ENCODE measurements around the gene RBFA. TPM values are rescaled to one million over a fixed set of nuclear protein-coding genes. Genes with fewer than 3 reads are reported as not detected.
"Not testable (repeated sequence)": the region's sequence is repeated elsewhere in the genome, so short reads cannot be mapped to it uniquely, and the experiment has no call there.

The RBFA gene
- total RNA-seq, 2 experiments from 2014 or later, result 25.9 to 28.1 TPM

- intact Hi-C loops (cut with micrococcal nuclease; ENCODE audit: unreplicated experiment); H3K4me2 ChIP-seq (ENCODE audit: low read length); H4K20me1 ChIP-seq (ENCODE audit: insufficient read depth, low read length); DNase-seq (ENCODE audit: low spot score); H3K4me1 ChIP-seq (ENCODE audit: insufficient read depth, low read length, poor library complexity, severe bottlenecking); H3K36me3 ChIP-seq (ENCODE audit: insufficient read depth, low read length); H3K27ac ChIP-seq (ENCODE audit: low read depth, low read length, poor library complexity, severe bottlenecking); H3K79me2 ChIP-seq (ENCODE audit: insufficient read depth, low read depth, low read length); BruUV-seq (replicated peaks); H3K4me3 ChIP-seq (ENCODE audit: low read depth, low read length, poor library complexity, severe bottlenecking); H3K9me2 ChIP-seq (ENCODE audit: insufficient read depth, low read length); H2AFZ ChIP-seq (ENCODE audit: low read length); H3K9me3 ChIP-seq (ENCODE audit: low read length); CTCF ChIA-PET (ENCODE audit: unreplicated experiment): not testable (repeated sequence)
- POLR2A ChIA-PET, result interaction anchor here (0.6 kb wide), 1 partner anchor 1087 kb away, joined by 3 read pairs; no protein-coding TSS in a partner anchor
Observed at GRCh38 chr18:80011496-80012137, 22.6 kb upstream of the RBFA start.

GRCh38 chr18:80012714-80013113 lies 21.5 kb upstream of the RBFA start:
- no TSS peak for BruUV-seq (replicated peaks)
- Histone ChIP-seq H3K27ac (ENCODE audit: low read depth, low read length, poor library complexity, severe bottlenecking) (no peak overlapping the region), H2AFZ (ENCODE audit: low read length) (no peak overlapping the region), H4K20me1 (ENCODE audit: insufficient read depth, low read length) (no peaks in the 10 kb centered on the region), H3K4me3 (ENCODE audit: low read depth, low read length, poor library complexity, severe bottlenecking) (no peak overlapping the region), H3K36me3 (ENCODE audit: insufficient read depth, low read length) (no peaks in the 10 kb centered on the region), H3K4me1 (ENCODE audit: insufficient read depth, low read length, poor library complexity, severe bottlenecking) (no peaks in the 10 kb centered on the region), H3K79me2 (ENCODE audit: insufficient read depth, low read depth, low read length) (no peaks in the 10 kb centered on the region), H3K9me2 (ENCODE audit: insufficient read depth, low read length) (no peaks in the 10 kb centered on the region), H3K4me2 (ENCODE audit: low read length) (no peak overlapping the region), H3K9me3 (ENCODE audit: low read length) (no peaks in the 10 kb centered on the region)
- ChIA-PET CTCF (ENCODE audit: unreplicated experiment) (no interaction called here), POLR2A (interaction anchor here (0.6 to 0.7 kb wide), 3 partner anchors 131 to 243 kb away, joined by 3 to 5 read pairs (median 4); no protein-coding TSS in a partner anchor)
- TF ChIP-seq CTCF (conservative IDR thresholded peaks at IDR 0.05; ENCODE audit: low read length), result no peak
- TF ChIP-seq EZH2phosphoT487 (IDR thresholded peaks at IDR 0.05; ENCODE audit: borderline replicate concordance, low read depth, low read length), result no peak
- no peak for DNase-seq (ENCODE audit: low spot score)
- intact Hi-C loops (cut with micrococcal nuclease; ENCODE audit: unreplicated experiment), result no loop called here

- TF ChIP-seq EZH2phosphoT487 (IDR thresholded peaks at IDR 0.05; ENCODE audit: borderline replicate concordance, low read depth, low read length), result no peak
- TF ChIP-seq CTCF (conservative IDR thresholded peaks at IDR 0.05; ENCODE audit: low read length), result no peak
- Histone ChIP-seq H3K4me1 (ENCODE audit: insufficient read depth, low read length, poor library complexity, severe bottlenecking) (no peaks in the 10 kb centered on the region), H3K4me3 (ENCODE audit: low read depth, low read length, poor library complexity, severe bottlenecking) (no peak overlapping the region), H3K9me2 (ENCODE audit: insufficient read depth, low read length) (no peaks in the 10 kb centered on the region), H3K36me3 (ENCODE audit: insufficient read depth, low read length) (no peaks in the 10 kb centered on the region), H3K4me2 (ENCODE audit: low read length) (no peak overlapping the region), H3K9me3 (ENCODE audit: low read length) (peaks cover 16% of the 10 kb centered on the region; the same call in 1 of the 2 replicates), H3K79me2 (ENCODE audit: insufficient read depth, low read depth, low read length) (no peaks in the 10 kb centered on the region), H3K27ac (ENCODE audit: low read depth, low read length, poor library complexity, severe bottlenecking) (no peak overlapping the region), H4K20me1 (ENCODE audit: insufficient read depth, low read length) (no peaks in the 10 kb centered on the region), H2AFZ (ENCODE audit: low read length) (no peak overlapping the region)
- BruUV-seq (replicated peaks), result no TSS peak
- intact Hi-C loops (cut with micrococcal nuclease; ENCODE audit: unreplicated experiment), result loop anchor here (10.0 kb wide), 1 partner anchor 132 kb away; no protein-coding TSS in a partner anchor
- CTCF ChIA-PET (ENCODE audit: unreplicated experiment), result no interaction called here
- POLR2A ChIA-PET, result no interaction called here
- DNase-seq (ENCODE audit: low spot score), result peak; percentile 54
Observed at GRCh38 chr18:80022613-80023012, 11.6 kb upstream of the RBFA start.

Data from OCI-LY7 (cell line).